ENCODE results near the gene PCAT7. TPM values are rescaled to one million over a fixed set of nuclear protein-coding genes. Genes with fewer than 3 reads are reported as not detected.

Gene PCAT7
- total RNA-seq, 1 donor from 2014 or later = 5.2 TPM

DNA sequence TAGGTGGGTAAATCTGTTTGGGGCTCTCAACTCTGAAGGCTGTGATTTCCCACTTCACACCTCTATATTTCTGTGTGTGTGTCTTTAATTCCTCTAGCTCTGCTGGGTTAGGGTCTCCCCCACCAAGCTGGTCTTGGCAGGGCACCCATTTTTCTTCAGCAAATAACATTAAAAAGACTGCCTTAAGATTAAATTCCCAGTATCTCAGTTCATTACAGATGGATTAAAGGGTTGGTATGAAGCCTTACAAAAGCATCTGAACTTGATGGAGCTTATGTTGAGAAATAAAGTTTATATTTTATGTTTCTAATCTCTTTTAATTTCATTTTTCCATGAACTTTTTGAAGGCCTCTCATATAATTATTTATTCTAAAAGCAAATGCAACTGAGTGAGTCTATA, 11.7 kb downstream of the PCAT7 start:
- H3K4me1 Mint-ChIP-seq (ENCODE audit: low read depth, unreplicated experiment) = no peaks in the 10 kb centered on the region
- H3K4me3 Mint-ChIP-seq (ENCODE audit: unreplicated experiment) = no peak overlapping the region
- H3K27ac Mint-ChIP-seq (ENCODE audit: unreplicated experiment) = no peak overlapping the region
- Histone ChIP-seq H3K4me1 (ENCODE audit: insufficient read depth, low read length) (no peaks in the 10 kb centered on the region), H3K4me3 (ENCODE audit: insufficient read depth, low read depth, low read length) (no peak overlapping the region), H3K4me2 (ENCODE audit: low read length) (no peak overlapping the region), H3K9ac (ENCODE audit: low read length) (no peak overlapping the region), H3K36me3 (ENCODE audit: insufficient read depth, low read length) (no peaks in the 10 kb centered on the region), H3K9me3 (ENCODE audit: insufficient read depth, low read depth, low read length) (peaks cover 1% of the 10 kb centered on the region), H3K27me3 (ENCODE audit: insufficient read depth, low read length) (peaks cover 3% of the 10 kb centered on the region), H3K27ac (ENCODE audit: low read depth, low read length) (no peak overlapping the region), H2AFZ (ENCODE audit: low read depth, low read length) (no peak overlapping the region), H4K20me1 (ENCODE audit: insufficient read depth, low read length) (no peaks in the 10 kb centered on the region), H3K79me2 (ENCODE audit: insufficient read depth, low read length) (no peaks in the 10 kb centered on the region)
- no peaks in the 10 kb centered on the region for H3K36me3 Mint-ChIP-seq (ENCODE audit: low read depth, unreplicated experiment)
- peaks cover 2% of the 10 kb centered on the region for H3K9me3 Mint-ChIP-seq (ENCODE audit: unreplicated experiment)
- no peak for TF ChIP-seq EZH2 (IDR thresholded peaks at IDR 0.05; ENCODE audit: insufficient read depth, low read length)
- TF ChIP-seq, protein P1, sequence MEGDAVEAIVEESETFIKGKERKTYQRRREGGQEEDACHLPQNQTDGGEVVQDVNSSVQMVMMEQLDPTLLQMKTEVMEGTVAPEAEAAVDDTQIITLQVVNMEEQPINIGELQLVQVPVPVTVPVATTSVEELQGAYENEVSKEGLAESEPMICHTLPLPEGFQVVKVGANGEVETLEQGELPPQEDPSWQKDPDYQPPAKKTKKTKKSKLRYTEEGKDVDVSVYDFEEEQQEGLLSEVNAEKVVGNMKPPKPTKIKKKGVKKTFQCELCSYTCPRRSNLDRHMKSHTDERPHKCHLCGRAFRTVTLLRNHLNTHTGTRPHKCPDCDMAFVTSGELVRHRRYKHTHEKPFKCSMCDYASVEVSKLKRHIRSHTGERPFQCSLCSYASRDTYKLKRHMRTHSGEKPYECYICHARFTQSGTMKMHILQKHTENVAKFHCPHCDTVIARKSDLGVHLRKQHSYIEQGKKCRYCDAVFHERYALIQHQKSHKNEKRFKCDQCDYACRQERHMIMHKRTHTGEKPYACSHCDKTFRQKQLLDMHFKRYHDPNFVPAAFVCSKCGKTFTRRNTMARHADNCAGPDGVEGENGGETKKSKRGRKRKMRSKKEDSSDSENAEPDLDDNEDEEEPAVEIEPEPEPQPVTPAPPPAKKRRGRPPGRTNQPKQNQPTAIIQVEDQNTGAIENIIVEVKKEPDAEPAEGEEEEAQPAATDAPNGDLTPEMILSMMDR (IDR thresholded peaks at IDR 0.05; ENCODE audit: insufficient read depth, low read depth, low read length) = no peak
- H3K27me3 Mint-ChIP-seq (ENCODE audit: low read depth, unreplicated experiment) = peaks cover 8% of the 10 kb centered on the region
- DNase-seq (ENCODE audit: low read depth) (no peak), FAIRE-seq (no peak)

DNA sequence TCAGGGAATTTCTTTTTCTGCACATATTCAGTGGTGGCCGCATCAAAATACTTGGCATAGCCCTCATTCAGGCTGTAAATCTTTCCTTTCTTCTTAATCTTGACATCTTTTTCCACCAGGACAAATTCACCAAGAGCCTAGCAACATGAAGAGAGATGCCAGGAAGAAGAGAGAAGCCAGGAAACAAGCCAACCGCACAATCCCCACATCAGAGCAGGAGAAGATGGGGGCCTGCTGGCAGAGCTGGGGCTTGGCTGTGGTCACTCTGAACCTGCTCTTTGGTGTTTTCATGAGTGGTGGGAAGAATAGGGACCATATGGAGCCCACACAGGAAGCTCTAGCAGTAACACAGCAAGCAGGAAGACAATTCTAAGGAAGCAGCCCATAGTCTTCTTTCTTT, 12.4 kb downstream of the PCAT7 start:
- Histone ChIP-seq H2AFZ (ENCODE audit: low read depth, low read length) (no peak overlapping the region), H3K4me1 (ENCODE audit: insufficient read depth, low read length) (no peaks in the 10 kb centered on the region), H4K20me1 (ENCODE audit: insufficient read depth, low read length) (no peaks in the 10 kb centered on the region), H3K36me3 (ENCODE audit: insufficient read depth, low read length) (no peaks in the 10 kb centered on the region), H3K27ac (ENCODE audit: low read depth, low read length) (no peak overlapping the region), H3K27me3 (ENCODE audit: insufficient read depth, low read length) (peaks cover 3% of the 10 kb centered on the region), H3K4me3 (ENCODE audit: insufficient read depth, low read depth, low read length) (no peak overlapping the region), H3K9me3 (ENCODE audit: insufficient read depth, low read depth, low read length) (no peaks in the 10 kb centered on the region), H3K9ac (ENCODE audit: low read length) (no peak overlapping the region), H3K79me2 (ENCODE audit: insufficient read depth, low read length) (no peaks in the 10 kb centered on the region), H3K4me2 (ENCODE audit: low read length) (no peak overlapping the region)
- Mint-ChIP-seq H3K9me3 (ENCODE audit: unreplicated experiment) (peaks cover 2% of the 10 kb centered on the region), H3K27ac (ENCODE audit: unreplicated experiment) (no peak overlapping the region), H3K4me1 (ENCODE audit: low read depth, unreplicated experiment) (no peaks in the 10 kb centered on the region), H3K36me3 (ENCODE audit: low read depth, unreplicated experiment) (no peaks in the 10 kb centered on the region), H3K27me3 (ENCODE audit: low read depth, unreplicated experiment) (peaks cover 15% of the 10 kb centered on the region), H3K4me3 (ENCODE audit: unreplicated experiment) (no peak overlapping the region)
- no peak for TF ChIP-seq EZH2 (IDR thresholded peaks at IDR 0.05; ENCODE audit: insufficient read depth, low read length)
- TF ChIP-seq, protein P1 (IDR thresholded peaks at IDR 0.05; ENCODE audit: insufficient read depth, low read depth, low read length) = no peak
- DNase-seq (ENCODE audit: low read depth) (no peak), FAIRE-seq (no peak)

DNA sequence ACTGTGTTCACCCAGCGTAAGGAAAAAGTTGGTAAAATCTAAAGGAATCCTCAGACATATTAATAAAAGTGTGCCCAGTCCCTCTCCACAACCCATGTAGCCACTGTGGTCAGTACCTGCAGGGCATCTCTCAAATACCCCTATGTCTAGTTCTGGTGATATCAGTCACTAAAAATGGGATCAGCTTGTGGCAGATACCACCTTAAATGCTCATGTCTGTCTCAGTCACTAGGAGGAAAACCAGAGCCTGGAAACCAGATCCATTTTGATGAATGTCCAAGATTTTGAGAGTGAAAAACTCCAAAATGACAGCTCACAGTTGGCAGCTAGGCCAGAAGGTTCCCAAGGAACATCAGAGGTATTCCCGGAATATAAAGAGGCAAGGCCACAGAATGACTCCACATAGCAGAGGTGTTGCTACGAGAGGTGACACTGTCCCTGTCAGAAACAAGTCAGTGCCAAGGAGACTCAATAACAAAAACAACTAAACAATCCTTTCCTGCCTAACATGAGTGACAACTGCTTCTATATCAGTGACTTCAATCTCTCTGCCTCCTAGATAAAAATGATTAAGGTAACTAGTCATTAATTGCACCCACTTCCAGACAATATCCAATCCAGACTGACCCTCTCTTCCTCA, 13.5 kb downstream of the PCAT7 start:
- Histone ChIP-seq H3K4me1 (ENCODE audit: insufficient read depth, low read length) (no peaks in the 10 kb centered on the region), H3K4me2 (ENCODE audit: low read length) (no peak overlapping the region), H3K4me3 (ENCODE audit: insufficient read depth, low read depth, low read length) (no peak overlapping the region), H4K20me1 (ENCODE audit: insufficient read depth, low read length) (no peaks in the 10 kb centered on the region), H3K27ac (ENCODE audit: low read depth, low read length) (no peak overlapping the region), H3K36me3 (ENCODE audit: insufficient read depth, low read length) (no peaks in the 10 kb centered on the region), H3K9me3 (ENCODE audit: insufficient read depth, low read depth, low read length) (no peaks in the 10 kb centered on the region), H2AFZ (ENCODE audit: low read depth, low read length) (no peak overlapping the region), H3K27me3 (ENCODE audit: insufficient read depth, low read length) (peaks cover 5% of the 10 kb centered on the region), H3K79me2 (ENCODE audit: insufficient read depth, low read length) (no peaks in the 10 kb centered on the region), H3K9ac (ENCODE audit: low read length) (no peak overlapping the region)
- Mint-ChIP-seq H3K9me3 (ENCODE audit: unreplicated experiment) (peaks cover 2% of the 10 kb centered on the region), H3K4me3 (ENCODE audit: unreplicated experiment) (no peak overlapping the region), H3K4me1 (ENCODE audit: low read depth, unreplicated experiment) (no peaks in the 10 kb centered on the region), H3K36me3 (ENCODE audit: low read depth, unreplicated experiment) (no peaks in the 10 kb centered on the region), H3K27me3 (ENCODE audit: low read depth, unreplicated experiment) (peaks cover 18% of the 10 kb centered on the region), H3K27ac (ENCODE audit: unreplicated experiment) (no peak overlapping the region)
- DNase-seq (ENCODE audit: low read depth) = no peak
- FAIRE-seq = no peak
- no peak for TF ChIP-seq EZH2 (IDR thresholded peaks at IDR 0.05; ENCODE audit: insufficient read depth, low read length)
- TF ChIP-seq, protein P1 (IDR thresholded peaks at IDR 0.05; ENCODE audit: insufficient read depth, low read depth, low read length) = no peak

All from astrocyte (in vitro differentiated cells and primary cell).